Smooth muscle cell (in vitro differentiated cells): Measurements from ENCODE around the gene BDKRB2. TPM values are rescaled to one million over a fixed set of nuclear protein-coding genes. Genes with fewer than 3 reads are reported as not detected.

Experiments
- DNase-seq: peaks from one replicate; lab custom pipeline; 2025; ENCODE audit not compliant: unreplicated experiment; lab: John Stamatoyannopoulos, UW
- H2AFZ ChIP-seq: fragments of 200-600 bp; sonication (generic); 2 replicates; pipeline ENCODE4 v1.6.0; 2016; ENCODE audit warnings: antibody characterized with exemption, low read depth, mild to moderate bottlenecking
- H3F3A ChIP-seq: fragments of 200-600 bp; sonication (generic); 2 replicates; pipeline ENCODE4 v1.6.0; 2017; ENCODE audit warnings: antibody characterized with exemption, low read depth
- H3K27ac ChIP-seq: fragments of 200-600 bp; sonication (generic); 2 replicates; pipeline ENCODE4 v1.5.1; 2016; ENCODE audit warnings: low read depth, mild to moderate bottlenecking
- H3K27me3 ChIP-seq: fragments of 200-600 bp; sonication (generic); 2 replicates; pipeline ENCODE4 v1.6.1; 2016; ENCODE audit warnings: low read depth, mild to moderate bottlenecking
- H3K36me3 ChIP-seq: fragments of 200-600 bp; sonication (generic); 2 replicates; pipeline ENCODE4 v1.5.1; 2016; ENCODE audit warnings: low read depth
- H3K4me1 ChIP-seq: fragments of 200-600 bp; sonication (generic); 2 replicates; pipeline ENCODE4 v1.5.1; 2016; ENCODE audit warnings: low read depth
- H3K4me2 ChIP-seq: fragments of 200-600 bp; sonication (generic); 2 replicates; pipeline ENCODE4 v1.6.0; 2016; ENCODE audit warnings: mild to moderate bottlenecking
- H3K4me3 ChIP-seq: fragments of 200-600 bp; sonication (generic); 2 replicates; pipeline ENCODE4 v1.5.1; 2016; ENCODE audit warnings: mild to moderate bottlenecking
- H3K79me2 ChIP-seq: fragments of 200-600 bp; sonication (generic); 2 replicates; pipeline ENCODE4 v1.6.0; 2016; ENCODE audit warnings: low read depth, mild to moderate bottlenecking
- H3K9ac ChIP-seq: fragments of 200-600 bp; sonication (generic); 2 replicates; pipeline ENCODE4 v1.6.0; 2016; ENCODE audit warnings: low read depth
- H3K9me3 ChIP-seq: fragments of 200-600 bp; sonication (generic); replicated peaks from 2 replicates; pipeline ENCODE4 v1.5.1; 2016; ENCODE audit warnings: low read depth
- H4K20me1 ChIP-seq: fragments of 200-600 bp; sonication (generic); 2 replicates; pipeline ENCODE4 v1.6.0; 2016; ENCODE audit warnings: low read depth
- WGBS: methylation state at CpG from one replicate; pipeline ENCODE4 v1.1.7; 2016; ENCODE audit warnings: low lambda C conversion rate; 5-methylcytosine and 5-hydroxymethylcytosine counted together
- polyA plus RNA-seq: library from polyadenylated mRNA; unstranded; fragments of >200 nt; fragmentation: Nextera tagmentation; extraction: Ambion mirVana; gene quantifications from 2 replicates; pipeline ENCODE4 v1.2.1, GENCODE V29; 2016
- total RNA-seq: library from RNA; depleted of rRNA; stranded (reverse); fragments of >200 nt; gene quantifications from 2 replicates; pipeline ENCODE4 v1.2.3, GENCODE V29; 2014
- TF ChIP-seq, protein P1 (sequence below): fragments of 200-600 bp; sonication (generic); IDR thresholded peaks from 2 replicates; pipeline ENCODE4 v1.5.1; 2017; ENCODE audit warnings: borderline replicate concordance, mild to moderate bottlenecking, antibody characterized with exemption; ENCODE audit not compliant: insufficient read depth, poor library complexity, severe bottlenecking

BDKRB2 gene
- total and polyA plus RNA-seq, 2 experiments from 2014 or later, result 10.4 to 16.9 TPM

DNA sequence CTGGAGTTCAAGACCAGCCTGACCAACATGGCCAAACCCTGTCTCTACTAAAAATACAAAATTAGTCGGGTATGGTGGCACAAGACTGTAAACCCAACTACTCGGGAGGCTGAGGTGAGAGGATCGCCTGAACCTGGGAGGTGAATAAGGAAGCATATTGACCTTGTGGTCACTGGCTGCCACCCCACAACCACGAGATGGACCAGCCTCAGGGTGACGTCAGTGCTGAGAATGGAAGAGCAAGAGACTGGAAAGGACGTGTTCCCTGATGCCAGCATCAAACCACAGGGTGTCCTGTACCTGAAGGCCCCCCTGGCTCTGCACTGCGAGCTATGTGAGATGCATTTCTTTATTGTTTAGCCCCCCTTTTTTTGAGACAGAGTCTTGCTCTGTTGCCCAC, 45.9 kb upstream of the BDKRB2 start:
- Histone ChIP-seq H4K20me1 (no peaks in the 10 kb centered on the region), H3K27ac (no peak overlapping the region), H3K4me2 (no peak overlapping the region), H3K79me2 (no peaks in the 10 kb centered on the region), H3K27me3 (no peaks in the 10 kb centered on the region), H3K4me1 (no peaks in the 10 kb centered on the region), H3K9ac (no peak overlapping the region), H3F3A (no peaks in the 10 kb centered on the region), H3K4me3 (no peak overlapping the region), H2AFZ (no peak overlapping the region), H3K9me3 (no peaks in the 10 kb centered on the region), H3K36me3 (no peaks in the 10 kb centered on the region)
- TF ChIP-seq, protein P1, sequence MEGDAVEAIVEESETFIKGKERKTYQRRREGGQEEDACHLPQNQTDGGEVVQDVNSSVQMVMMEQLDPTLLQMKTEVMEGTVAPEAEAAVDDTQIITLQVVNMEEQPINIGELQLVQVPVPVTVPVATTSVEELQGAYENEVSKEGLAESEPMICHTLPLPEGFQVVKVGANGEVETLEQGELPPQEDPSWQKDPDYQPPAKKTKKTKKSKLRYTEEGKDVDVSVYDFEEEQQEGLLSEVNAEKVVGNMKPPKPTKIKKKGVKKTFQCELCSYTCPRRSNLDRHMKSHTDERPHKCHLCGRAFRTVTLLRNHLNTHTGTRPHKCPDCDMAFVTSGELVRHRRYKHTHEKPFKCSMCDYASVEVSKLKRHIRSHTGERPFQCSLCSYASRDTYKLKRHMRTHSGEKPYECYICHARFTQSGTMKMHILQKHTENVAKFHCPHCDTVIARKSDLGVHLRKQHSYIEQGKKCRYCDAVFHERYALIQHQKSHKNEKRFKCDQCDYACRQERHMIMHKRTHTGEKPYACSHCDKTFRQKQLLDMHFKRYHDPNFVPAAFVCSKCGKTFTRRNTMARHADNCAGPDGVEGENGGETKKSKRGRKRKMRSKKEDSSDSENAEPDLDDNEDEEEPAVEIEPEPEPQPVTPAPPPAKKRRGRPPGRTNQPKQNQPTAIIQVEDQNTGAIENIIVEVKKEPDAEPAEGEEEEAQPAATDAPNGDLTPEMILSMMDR, result no peak
- 93% methylated on average over 7 of the region's 7 CpGs for WGBS
- DNase-seq, result no peak

DNA sequence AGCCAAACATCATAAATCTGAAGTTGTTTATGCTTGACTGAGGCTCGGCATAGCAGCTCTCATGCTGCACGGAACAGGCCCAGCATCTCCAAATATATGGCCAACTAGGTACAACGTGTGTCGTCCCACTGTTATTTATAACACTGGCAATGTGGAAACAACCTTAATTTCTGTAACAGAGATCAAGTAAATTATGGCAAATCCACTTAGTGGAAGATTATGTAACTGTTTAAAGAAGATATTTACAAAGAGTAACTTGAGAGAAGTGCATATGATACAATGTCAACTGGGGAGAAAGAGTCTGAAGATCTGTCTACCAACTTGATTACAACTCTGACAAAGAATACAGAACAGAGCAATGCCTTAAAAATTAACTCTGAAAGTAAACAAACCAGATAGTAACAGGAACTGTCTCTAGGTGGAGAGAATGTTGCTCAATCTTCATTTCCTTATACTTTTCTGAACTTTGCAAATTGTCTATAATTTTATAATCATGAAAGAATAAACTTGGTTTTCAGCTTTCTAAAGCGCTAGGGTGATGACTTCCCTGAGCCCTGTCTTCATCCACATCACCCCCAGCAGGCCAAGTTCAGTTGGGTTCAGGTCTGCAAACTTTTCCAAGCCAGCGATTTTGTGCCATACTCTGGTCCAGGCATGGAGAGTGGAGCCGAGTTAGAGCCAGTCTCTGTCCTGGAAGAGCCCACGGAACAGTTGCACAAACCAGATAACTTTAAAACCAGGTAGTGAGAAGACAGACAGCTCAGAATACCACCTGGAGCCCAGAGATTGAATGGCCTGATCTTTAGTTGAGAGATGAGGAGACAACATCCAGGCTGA, 44.3 kb upstream of the BDKRB2 start:
- Histone ChIP-seq H3K4me3 (no peak overlapping the region), H3K4me1 (no peaks in the 10 kb centered on the region), H3K36me3 (no peaks in the 10 kb centered on the region), H3K4me2 (no peak overlapping the region), H3K9me3 (no peaks in the 10 kb centered on the region), H4K20me1 (no peaks in the 10 kb centered on the region), H3K27ac (no peak overlapping the region), H3K79me2 (no peaks in the 10 kb centered on the region), H2AFZ (no peak overlapping the region), H3K27me3 (no peaks in the 10 kb centered on the region), H3K9ac (no peak overlapping the region), H3F3A (no peaks in the 10 kb centered on the region)
- DNase-seq, result no peak
- 87% methylated on average over 8 of the region's 8 CpGs for WGBS
- TF ChIP-seq, protein P1, result no peak

DNA sequence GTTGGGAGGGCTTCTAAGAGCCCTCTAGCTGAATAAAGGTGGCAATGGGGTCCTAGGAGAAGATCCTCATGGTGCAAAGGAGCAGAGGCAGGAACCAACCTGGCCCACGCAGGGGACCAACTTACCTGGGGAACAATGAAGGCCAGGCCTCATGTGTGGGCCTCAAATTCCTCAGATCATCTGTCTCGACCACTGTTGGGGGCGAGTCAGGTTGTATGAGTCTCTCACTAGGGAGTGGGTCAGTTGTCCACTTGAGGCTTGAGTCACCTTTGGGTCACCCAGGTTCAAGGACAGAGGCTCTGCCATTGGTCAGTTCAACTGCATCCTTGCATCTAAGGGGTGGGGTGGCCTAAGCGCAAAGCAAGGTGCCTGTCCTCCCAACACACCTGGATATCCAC, 43.7 kb upstream of the BDKRB2 start:
- no peak overlapping the region for H3K27ac ChIP-seq
- DNase-seq, result no peak
- no peaks in the 10 kb centered on the region for H3K27me3 ChIP-seq

More for the DNA sequence above, 43.7 kb upstream of the BDKRB2 start:
- WGBS, result 93% methylated on average over 4 of the region's 4 CpGs
- Histone ChIP-seq H2AFZ (no peak overlapping the region), H3K4me2 (no peak overlapping the region), H3K4me1 (no peaks in the 10 kb centered on the region), H3K4me3 (no peak overlapping the region), H3K79me2 (no peaks in the 10 kb centered on the region), H3K9ac (no peak overlapping the region), H3K36me3 (no peaks in the 10 kb centered on the region), H3F3A (no peaks in the 10 kb centered on the region), H3K9me3 (no peaks in the 10 kb centered on the region), H4K20me1 (no peaks in the 10 kb centered on the region)
- TF ChIP-seq, protein P1, result no peak
